A549 treated with CORT108297 at 1 μM for 4 hours (cell line): Measurements from ENCODE around the gene ZNF219. TPM values are rescaled to one million over a fixed set of nuclear protein-coding genes. Genes with fewer than 3 reads are reported as not detected.

ENCODE experiments used
- total RNA-seq: library from RNA; stranded (reverse); fragments of 200-300 nt; extraction: Qiagen RNA extraction; gene quantifications from 5 replicates; pipeline ENCODE4 v1.2.3, GENCODE V29; 2022

The ZNF219 gene
- 18.3 to 35.5 TPM (median 31.4 TPM) in 5 replicates for total RNA-seq

GRCh38 chr14:21098076-21098891, at the start of gene ZNF219:
ZNF219 (minus strand) TSS chr14:21098655; CDS start chr14:21093591, 5,064 bp downstream.

GRCh38 chr14:21100931-21101330, 2.5 kb upstream of the ZNF219 start, which contains the start of gene TMEM253:
TMEM253 (plus strand) TSS chr14:21101066; CDS start chr14:21101344, 278 bp downstream.

GRCh38 chr14:21070083-21070609, 28.3 kb downstream of the ZNF219 start, which contains the start of gene ARHGEF40:
ARHGEF40 (plus strand) TSS chr14:21070304; CDS start chr14:21070397, 93 bp downstream.

DNA sequence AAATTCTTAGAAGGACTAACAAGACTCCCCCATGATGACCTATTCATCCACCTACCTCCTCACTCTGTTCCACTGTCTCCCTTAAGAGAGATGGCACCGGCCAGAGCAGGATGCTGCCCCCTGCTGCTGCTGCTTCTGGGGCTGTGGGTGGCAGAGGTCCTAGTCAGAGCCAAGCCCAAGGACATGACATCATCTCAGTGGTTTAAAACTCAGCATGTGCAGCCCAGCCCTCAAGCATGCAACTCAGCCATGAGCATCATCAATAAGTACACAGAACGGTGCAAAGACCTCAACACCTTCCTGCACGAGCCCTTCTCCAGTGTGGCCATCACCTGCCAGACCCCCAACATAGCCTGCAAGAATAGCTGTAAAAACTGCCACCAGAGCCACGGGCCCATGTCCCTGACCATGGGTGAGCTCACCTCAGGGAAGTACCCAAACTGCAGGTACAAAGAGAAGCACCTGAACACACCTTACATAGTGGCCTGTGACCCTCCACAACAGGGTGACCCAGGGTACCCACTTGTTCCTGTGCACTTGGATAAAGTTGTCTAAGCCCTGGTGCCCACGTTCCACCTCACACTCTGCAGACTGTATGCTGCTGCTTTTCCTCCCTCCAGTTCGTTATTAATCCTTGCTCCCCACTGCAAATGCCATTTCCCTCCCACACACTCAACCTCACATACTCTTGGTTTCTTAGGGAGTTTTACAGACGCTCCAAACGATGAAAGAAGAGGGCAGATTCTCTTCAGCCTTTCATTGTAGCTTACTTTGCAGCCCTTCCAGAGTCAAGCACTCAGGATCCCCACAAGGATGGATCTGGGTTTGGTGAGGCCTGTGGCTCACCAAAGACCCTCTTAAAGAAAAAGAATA, 40.4 kb downstream of the ZNF219 start, which contains the start of gene RNASE8:
TSS of gene RNASE8 (plus strand) at position 20 of the 873 bp plus-strand sequence. CDS start at position 91, 71 bp downstream.

DNA sequence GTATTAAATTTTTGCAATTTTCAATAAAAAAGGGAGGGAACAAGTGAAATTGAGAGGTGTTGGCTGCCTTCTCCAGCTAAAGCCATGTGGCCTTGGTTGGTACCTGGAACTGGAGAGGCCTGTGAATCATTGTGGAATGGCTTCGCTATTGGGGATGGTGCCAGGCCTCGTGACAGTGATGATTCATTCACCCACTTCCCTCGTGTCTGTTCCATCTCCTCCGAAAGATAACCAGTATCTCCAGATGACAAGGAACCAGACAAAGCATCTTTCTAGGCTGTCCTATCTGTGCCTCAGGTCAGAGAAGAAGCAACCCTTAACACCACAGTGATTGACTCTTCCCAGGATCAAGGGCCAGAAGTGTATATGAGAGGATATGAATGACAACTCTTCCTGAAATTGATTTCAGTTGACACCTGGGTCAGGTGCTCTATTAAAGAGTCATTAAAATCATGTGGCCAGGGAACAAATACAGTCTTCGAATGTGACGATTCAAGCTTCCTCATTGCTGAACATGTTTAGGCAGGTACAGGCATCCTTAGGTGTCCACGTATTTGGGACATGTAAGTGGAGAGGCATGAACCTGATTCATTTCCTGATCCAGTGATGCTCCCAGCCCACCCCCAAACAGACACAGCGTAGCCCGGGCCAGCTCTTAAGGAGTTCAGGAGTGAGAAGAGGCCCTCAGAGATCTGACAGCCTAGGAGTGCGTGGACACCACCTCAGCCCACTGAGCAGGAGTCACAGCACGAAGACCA, 56.6 kb downstream of the ZNF219 start, which contains the start of gene RNASE7:
TSS of gene RNASE7 (plus strand) at position 687 of the 758 bp plus-strand sequence. CDS start 631 bp downstream, outside the sequence.

Other genes with a start within 250 kb of the ZNF219 start
- gene RNASE3, start 207.3 kb downstream of the ZNF219 start, total RNA-seq: not detected in 5 replicates
- gene RNASE2, start 143.2 kb downstream of the ZNF219 start, total RNA-seq: not detected in 5 replicates
- 73.4 to 80.5 TPM (median 75.1 TPM) in 5 replicates for gene METTL17, start 108.7 kb downstream of the ZNF219 start, total RNA-seq
- not detected in 5 replicates for gene SLC39A2, start 99.4 kb downstream of the ZNF219 start, total RNA-seq
- gene NDRG2, start 73.6 kb downstream of the ZNF219 start, total RNA-seq: 2.1 to 4.2 TPM (median 2.6 TPM) in 5 replicates
- not detected in 5 replicates for gene TPPP2, start 68.4 kb downstream of the ZNF219 start, total RNA-seq
- not detected in 5 replicates for gene RNASE13, start 63.8 kb downstream of the ZNF219 start, total RNA-seq
- not detected in 5 replicates for gene RNASE7, start 56.3 kb downstream of the ZNF219 start, total RNA-seq
- gene RNASE8, start 40.8 kb downstream of the ZNF219 start, total RNA-seq: not detected in 5 replicates
- gene ARHGEF40, start 28.4 kb downstream of the ZNF219 start, total RNA-seq: 9.7 to 15.3 TPM (median 12.2 TPM) in 5 replicates
- 0.73 to 0.98 TPM (median 0.93 TPM) in 5 replicates for gene TMEM253, start 2.4 kb upstream of the ZNF219 start, total RNA-seq
- 0.01 to 0.03 TPM in 2 of 5 replicates, not detected in the others for gene OR5AU1, start 57.4 kb upstream of the ZNF219 start, total RNA-seq
- 769 to 1,109 TPM (median 796 TPM) in 5 replicates for gene HNRNPC, start 170.8 kb upstream of the ZNF219 start, total RNA-seq
- 0.13 to 0.24 TPM (median 0.19 TPM) in 5 replicates for gene RPGRIP1, start 181.4 kb upstream of the ZNF219 start, total RNA-seq